Mesenteric fat pad (tissue), 1 donor: ENCODE results near the gene KNCN. TPM values are rescaled to one million over a fixed set of nuclear protein-coding genes. Genes with fewer than 3 reads are reported as not detected.

Experiments used
- DNase-seq: peaks from one replicate; pipeline ENCODE4 v3.0.0-alpha.2; 2020; ENCODE audit warnings: low spot score
- long read RNA-seq: library from polyadenylated mRNA; unstranded; transcript quantifications from one replicate; pipeline ENCODE4 v2.0.0, GENCODE V29; 2020
- total RNA-seq: library from RNA; stranded (reverse); fragmentation: NEBNext Ultra II Directional; extraction: Animal tissue kit (Norgen Biotek cat#: 25700); gene quantifications from one replicate; pipeline ENCODE4 v1.2.1, GENCODE V29; 2021
- donor health status: DM: yes; HTN: yes; CAD: no.

The KNCN gene
- not detected for total RNA-seq
- long read RNA-seq: 0 reads

- DNase-seq: no peak
Observed at GRCh38 chr1:46551597-46552095, at the start of gene KNCN. Gene KNCN (minus strand): TSS chr1:46551647. CDS start chr1:46551215, 432 bp downstream.

GRCh38 chr1:46599059-46599970 is 47.9 kb upstream of the KNCN start:
- DNase-seq: no peak

- DNase-seq: no peak
Observed at GRCh38 chr1:46596846-46597245, 45.4 kb upstream of the KNCN start.

GRCh38 chr1:46596036-46596435 is 44.6 kb upstream of the KNCN start:
- no peak for DNase-seq

GRCh38 chr1:46595127-46595526 is 43.7 kb upstream of the KNCN start:
- no peak for DNase-seq

- no peak for DNase-seq
Observed at GRCh38 chr1:46594063-46594462, 42.6 kb upstream of the KNCN start.

GRCh38 chr1:46592823-46593222 is 41.4 kb upstream of the KNCN start:
- DNase-seq: no peak

- no peak for DNase-seq
Observed at GRCh38 chr1:46589529-46589928, 38.1 kb upstream of the KNCN start.

GRCh38 chr1:46587069-46587468 is 35.6 kb upstream of the KNCN start:
- DNase-seq: no peak

- DNase-seq: no peak
Observed at GRCh38 chr1:46585312-46585938, 34.0 kb upstream of the KNCN start.

- DNase-seq: no peak
Observed at GRCh38 chr1:46583494-46583893, 32.0 kb upstream of the KNCN start.

- DNase-seq: no peak
Observed at GRCh38 chr1:46582972-46583371, 31.5 kb upstream of the KNCN start.

GRCh38 chr1:46581681-46582455 is 30.4 kb upstream of the KNCN start:
- DNase-seq: no peak

- no peak for DNase-seq
Observed at GRCh38 chr1:46580140-46580903, 28.9 kb upstream of the KNCN start.

- no peak for DNase-seq
Observed at GRCh38 chr1:46577671-46578070, 26.2 kb upstream of the KNCN start.

- no peak for DNase-seq
Observed at GRCh38 chr1:46576596-46576995, 25.1 kb upstream of the KNCN start.

- no peak for DNase-seq
Observed at GRCh38 chr1:46575778-46576177, 24.3 kb upstream of the KNCN start.

- DNase-seq: no peak
Observed at GRCh38 chr1:46575300-46575699, 23.9 kb upstream of the KNCN start.

GRCh38 chr1:46571691-46572225 is 20.3 kb upstream of the KNCN start:
- DNase-seq: no peak

GRCh38 chr1:46569884-46570725 is 18.7 kb upstream of the KNCN start:
- DNase-seq: no peak
